HG02885 (cell line): ENCODE results near the gene PRRT1B.
"Not testable (repeated sequence)": the region's sequence is repeated elsewhere in the genome, so short reads cannot be mapped to it uniquely, and the experiment has no call there.

Experiments
- ATAC-seq: cut with Tn5 transposase; IDR thresholded peaks from one replicate; pipeline ENCODE4 v1.9.1; 2021; ENCODE audit warnings: mild to moderate bottlenecking; ENCODE audit not compliant: unreplicated experiment, poor library complexity

Gene PRRT1B

DNA sequence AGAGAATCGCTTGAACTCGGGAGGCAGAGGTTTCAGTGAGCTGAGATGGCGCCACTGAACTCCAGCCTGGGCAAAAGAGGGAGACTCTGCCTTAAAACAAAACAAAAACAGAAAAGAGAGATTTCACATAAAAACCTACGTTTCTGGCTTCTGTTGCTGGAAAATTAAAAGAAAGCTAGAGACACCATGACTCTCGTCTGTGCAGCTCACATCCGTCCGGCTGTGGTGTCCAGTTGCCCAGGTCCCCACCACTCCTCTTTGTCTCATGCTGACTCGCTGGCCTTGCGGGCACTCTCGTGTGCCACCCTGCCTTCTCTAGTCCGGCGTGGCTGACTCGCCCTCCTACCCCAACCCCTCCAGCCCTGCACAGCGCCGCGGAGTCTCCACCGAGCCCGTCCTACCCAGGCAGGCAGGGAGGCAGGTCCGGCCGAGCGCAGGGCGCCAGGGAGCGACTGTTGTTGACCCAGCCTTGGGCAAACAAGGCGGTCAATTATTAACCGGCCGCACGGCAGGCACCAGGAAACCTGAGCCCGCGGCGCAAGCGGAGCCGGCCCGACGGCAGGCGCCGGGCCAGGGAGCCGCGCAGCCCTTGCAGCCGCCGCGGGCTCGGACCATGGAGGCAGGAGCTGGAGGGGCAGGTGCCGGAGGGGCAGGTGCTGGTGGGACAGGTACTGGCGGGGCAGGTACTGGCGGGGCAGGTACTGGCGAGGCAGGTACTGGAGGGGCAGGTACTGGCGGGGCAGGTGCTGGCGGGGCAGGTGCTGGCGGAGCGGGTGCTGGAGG, at the start of gene PRRT1B:
Gene PRRT1B (plus strand): TSS at position 521 of the 783 bp plus-strand sequence. CDS start 93 bp downstream, at position 614.
- ATAC-seq, result no peak

DNA sequence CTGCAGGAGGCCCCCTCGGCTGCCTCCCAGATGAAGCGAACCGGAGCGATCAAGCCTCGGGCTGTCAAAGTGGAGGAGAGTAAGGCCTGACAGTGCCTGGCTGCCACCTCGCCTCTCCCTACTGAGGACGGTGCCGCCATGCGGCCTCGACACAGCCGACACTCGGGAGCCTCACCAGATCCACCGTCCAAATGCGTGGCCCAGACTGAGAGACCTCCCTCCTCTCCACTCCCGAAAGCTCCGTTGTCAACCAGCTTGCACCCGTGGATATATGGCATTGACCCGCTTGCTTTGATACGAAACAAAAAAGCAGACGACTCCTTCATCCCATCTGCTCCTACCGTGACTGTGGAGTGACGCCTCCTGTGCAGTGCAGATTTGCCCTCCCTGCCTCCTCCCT, 49.5 kb upstream of the PRRT1B start:
- no peak for ATAC-seq

DNA sequence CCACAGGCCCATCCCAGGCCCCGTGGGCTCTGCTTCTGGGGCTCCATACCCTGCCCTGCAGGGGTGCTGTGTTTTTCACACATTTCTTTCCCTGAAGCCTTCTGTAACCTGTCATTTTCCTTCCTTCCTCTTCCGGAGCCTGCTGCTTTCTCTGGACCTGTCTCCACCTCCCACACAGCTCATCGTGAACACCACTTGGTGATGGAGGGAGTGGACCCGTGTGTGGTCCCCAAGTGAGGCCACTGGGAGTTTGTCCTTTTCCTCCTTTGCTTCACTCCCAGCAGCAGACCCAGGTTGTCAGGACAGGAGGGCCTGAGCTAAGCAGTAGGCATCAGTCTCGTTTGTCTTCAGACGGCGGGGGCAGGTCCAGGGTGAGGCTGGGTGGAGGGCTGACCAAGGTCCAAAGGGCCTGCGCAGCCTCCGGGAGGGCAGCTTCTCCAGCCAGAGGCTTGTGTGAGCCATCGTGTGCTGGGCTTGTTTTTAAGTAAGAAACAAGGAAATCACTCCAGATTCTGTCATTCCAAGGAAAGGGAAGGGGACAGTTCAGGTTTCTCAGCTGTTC, 48.4 kb upstream of the PRRT1B start:
- no peak for ATAC-seq

DNA sequence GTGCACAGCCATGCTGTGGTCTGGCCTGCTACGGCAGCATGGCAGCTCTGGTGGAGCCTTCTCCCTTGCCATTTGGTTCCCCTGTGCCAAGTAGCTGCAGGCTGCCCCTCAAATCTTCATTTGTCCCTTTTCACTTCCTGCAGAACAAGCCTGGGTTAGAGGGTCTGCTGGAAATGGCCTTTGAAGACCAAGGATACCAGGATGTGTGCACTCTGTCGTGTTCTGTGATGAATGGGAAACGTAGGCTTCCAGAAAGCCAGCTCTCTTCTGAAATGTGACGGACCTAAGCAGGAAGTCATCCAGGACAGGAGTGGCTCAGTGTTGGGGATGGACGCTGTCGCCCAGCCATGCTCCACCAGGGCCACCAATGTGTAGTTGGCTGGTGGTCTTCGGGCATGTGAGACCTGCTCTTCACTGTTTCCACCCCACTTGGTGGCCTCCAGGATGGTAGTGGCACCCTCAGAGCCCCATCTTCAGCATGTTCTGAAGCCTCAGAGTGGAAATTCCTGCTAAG, 46.0 kb upstream of the PRRT1B start:
- no peak for ATAC-seq

DNA sequence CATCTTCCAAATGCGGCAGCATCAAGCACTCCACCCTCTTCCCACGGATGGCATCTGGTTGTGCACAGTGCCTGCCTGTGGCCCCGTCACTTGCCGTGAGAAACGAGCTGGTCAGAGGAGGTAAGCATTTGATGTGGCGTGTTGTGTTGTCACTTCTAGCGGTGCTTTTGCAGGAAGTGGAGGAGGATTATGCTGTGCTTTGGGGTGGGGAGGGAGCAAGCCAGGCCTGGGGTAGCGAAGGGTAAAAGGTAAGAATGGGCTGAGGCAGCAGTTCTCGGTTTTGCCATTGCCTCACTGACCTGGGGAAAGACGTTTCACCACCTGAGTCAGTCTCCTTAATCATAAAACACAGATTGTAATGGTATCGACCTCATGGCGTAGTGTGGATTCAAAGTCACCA, 44.9 kb upstream of the PRRT1B start:
- ATAC-seq, result no peak

DNA sequence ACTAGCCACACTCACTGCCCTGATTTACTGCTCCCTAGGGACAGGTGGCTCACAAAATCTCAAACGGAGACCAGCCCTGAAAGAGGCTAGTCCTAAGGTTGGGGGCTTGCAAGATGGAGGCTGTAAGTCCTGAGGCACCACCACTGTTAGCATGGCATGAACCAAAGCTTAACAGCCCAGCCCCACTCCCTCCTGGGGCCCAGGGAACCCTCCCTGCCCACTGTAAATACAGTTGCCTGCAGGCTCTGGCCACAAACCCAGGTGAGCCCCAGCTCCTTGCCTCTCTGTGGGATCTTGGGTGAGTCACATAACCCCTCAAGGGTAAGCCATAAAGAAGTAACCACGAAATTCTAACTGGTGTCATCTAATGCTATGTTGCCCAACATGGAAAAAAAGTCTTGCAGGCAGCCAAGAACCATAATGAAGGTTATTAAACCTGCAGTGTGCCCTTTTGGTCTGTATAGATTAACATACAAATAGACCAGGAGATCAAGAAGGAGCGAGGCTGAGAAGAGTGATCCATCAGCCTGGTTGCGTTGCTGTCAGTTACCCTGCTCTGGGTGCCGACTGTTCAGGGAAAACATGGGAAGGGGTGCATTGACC, 44.3 kb upstream of the PRRT1B start:
- ATAC-seq, result no peak

DNA sequence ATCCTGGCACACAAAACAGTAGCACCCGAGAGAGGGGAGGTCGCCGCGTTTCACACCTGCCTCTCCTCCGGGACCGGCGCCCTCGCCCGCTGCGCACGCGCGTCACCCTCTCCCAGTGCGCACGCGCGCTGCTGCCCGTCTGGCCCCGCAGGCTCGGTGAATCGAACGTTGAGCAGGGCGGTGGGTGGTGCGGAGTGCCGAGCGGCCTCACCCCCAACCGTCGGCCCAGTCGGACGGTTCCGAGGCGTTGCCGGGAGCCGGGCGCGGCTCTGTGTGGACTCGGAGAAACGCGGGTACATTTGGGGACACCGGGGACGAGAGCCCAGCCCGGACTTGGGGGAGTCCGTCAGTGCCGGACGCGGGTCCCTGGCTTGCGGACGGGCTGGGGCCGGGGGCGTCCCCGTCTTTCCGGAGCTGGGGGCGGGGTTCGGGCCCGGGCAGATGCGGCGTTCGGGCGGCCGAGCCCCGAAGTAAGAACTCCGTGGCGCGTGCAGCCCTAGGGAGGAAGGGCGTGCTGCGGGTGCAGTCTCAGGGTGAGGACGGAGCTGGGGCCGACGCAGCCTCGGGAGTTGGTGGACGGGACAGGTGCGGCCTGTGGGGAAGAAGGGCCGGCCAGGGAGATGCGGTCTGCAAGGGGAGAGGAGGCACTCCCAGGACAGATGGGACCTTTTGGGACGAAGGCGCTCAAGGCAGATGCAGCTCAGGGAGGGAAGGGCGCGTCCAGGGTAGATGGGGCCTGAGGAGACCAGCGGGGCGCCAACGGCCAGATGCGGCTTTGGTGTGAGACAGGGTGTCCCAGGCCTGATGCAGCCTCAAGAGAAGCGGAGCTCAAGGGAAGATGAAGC, 42.3 kb upstream of the PRRT1B start, which contains the start of gene POMT1:
Gene POMT1 (plus strand): TSS at position 138 of the 845 bp plus-strand sequence. CDS start 1,301 bp downstream, outside the sequence.
- ATAC-seq, result peak; percentile 79

DNA sequence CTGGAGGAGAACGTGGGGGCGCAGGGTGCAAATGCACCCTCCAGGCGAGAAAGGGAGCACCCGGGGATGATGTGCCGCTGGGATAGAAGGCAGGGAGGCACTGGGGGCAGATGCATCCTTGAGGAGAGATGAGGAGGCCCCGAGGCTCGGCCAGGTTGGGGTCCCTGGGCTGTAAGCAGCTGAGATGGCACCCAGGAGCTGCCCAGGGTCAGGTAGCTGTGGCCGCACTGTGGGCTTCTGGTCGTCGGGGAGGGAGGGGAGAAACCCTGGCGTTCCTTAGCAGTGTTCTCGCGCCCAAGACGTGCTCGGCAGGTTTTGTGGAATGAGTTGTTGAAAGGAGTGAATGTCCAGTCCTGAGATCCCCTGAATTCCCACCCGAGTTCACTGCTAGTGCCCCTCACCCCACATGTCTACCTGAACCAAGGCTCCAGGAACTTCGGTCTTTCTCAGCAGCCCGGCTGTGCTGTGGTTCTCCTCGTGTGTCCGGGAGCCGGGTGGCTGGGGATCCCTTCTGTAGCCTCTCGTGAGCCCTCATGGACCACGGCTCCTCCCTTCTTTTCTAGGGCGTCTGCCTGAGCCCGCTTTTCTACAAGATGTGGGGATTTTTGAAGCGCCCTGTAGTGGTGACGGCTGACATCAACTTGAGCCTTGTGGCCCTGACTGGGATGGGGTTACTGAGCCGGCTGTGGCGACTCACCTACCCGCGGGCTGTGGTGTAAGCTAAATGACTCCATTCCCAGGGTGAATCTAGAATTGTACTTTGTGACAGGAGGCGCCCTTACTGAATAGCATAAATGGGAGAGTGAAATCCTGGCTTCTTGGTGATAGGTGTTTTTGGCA, 41.5 kb upstream of the PRRT1B start:
- no peak for ATAC-seq

DNA sequence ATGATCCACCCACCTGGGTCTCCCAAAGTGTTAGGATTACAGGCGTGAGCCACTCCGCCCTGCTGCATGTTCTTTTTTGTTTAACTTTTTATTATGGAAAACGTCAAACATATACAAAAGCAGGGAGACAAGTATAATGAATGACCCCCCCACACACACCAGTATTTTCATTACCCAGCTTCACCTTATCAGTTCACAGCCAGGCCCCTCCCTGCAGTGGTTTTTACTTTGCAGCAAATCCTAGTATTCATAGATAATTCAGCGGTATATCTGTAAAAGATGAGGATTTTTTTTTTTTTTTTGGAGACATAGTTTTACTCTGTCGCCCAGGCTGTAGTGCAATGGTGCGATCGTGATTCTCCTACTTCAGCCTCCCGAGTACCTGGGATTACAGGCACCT, 40.3 kb upstream of the PRRT1B start:
- ATAC-seq, result no peak

DNA sequence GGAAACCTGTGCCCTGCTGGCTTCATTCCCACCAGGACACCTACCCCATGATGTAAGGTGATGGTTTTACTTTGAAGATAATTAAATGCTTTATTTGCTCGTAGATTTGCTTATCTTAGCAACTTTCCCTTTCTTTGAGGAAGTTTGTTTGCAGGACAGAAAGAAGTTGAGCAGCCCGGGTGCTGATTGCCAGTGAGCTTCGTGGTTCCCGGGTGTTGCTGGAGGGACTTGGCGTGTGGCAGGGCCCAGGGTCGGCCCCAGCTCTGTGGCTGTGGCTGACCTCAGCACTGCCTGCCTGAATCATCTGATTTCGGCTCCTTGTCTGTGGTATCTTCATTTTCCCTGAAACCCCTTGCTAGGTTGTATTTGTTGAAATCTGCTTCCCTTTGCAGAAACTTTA, 33.9 kb upstream of the PRRT1B start:
- no peak for ATAC-seq

DNA sequence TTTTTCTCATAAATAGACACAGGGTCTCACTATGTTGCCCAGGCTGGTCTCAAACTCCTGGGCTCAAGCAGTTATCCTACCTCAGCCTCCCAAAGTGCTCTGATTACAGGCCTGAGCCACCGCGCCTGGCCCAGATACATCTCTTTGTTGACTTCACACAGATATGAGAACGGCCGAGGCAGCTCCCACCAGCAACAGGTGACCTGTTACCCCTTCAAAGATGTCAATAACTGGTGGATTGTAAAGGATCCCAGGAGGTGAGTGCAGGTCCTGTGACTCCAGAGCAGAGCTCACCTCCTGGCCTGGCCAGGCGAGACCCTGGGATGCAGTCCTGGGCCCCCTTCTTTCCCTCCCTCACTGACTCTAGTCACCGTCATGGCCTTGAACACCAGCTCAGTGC, 33.4 kb upstream of the PRRT1B start:
- ATAC-seq, result no peak

DNA sequence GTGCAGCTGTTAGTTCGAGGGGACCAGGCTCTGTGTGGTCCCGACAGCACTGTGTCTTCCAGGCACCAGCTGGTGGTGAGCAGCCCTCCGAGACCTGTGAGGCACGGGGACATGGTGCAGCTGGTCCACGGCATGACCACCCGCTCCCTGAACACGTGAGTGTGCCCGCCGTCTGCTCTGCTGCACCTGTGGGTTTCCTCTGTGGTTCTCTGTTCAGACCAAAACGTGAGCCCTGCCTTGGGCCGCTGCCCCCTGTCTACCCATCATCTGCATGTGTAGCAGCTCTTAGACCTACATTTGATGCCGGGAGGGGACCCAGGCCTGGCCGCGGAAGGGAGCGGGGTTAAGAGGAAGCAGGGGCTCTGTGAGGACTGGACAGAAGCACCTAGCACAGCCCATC, 32.1 kb upstream of the PRRT1B start:
- ATAC-seq, result no peak

DNA sequence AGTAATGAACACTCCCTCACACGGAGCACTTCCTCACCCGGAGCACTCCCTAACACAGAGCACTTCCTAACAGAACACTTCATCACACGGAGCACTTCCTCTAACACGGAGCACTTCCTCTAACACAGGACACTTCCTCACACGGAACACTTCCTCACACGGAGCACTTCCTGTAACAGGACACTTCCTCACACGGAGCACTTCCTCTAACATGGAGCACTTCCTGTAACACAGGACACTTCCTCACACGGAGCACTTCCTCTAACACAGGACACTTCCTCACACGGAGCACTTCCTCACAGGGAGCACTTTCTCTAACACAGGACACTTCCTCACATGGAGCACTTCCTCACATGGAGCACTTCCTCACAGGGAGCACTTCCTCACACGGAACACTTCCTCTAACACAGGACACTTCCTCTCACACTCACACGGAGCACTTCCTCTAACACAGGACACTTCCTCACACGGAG, 29.7 kb upstream of the PRRT1B start:
- not testable (repeated sequence) for ATAC-seq

DNA sequence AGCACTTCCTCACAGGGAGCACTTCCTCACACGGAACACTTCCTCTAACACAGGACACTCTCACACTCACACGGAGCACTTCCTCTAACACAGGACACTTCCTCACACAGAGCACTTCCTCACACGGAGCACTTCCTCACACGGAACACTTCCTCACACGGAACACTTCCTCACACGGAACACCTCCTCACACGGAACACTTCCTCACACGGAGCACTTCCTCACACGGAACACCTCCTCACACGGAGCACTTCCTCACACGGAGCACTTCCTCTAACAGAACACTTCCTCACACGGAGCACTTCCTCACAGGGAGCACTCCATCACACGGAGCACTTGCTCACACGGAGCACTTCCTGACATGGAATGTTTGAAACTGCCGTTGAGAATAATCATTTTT, 29.2 kb upstream of the PRRT1B start:
- no peak for ATAC-seq

DNA sequence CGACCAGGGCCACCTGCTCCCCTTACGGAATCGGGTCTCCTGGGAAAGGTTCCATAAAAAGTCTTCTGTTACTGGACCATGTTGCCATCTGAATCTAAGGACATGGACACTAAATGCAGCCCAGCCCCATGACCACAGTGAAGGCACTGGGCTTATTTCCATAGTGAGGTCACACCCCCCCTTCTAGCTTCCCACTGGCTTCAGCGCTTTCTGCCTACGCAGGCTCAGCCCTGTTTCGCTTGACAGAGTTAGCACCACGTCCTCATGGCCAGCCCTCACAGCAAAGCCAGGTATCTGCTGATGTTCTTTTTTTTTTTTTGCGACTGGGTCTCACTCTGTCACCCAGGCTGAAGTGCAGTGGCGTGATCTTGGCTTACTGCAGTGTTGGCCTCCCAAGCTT, 28.4 kb upstream of the PRRT1B start:
- ATAC-seq, result no peak

DNA sequence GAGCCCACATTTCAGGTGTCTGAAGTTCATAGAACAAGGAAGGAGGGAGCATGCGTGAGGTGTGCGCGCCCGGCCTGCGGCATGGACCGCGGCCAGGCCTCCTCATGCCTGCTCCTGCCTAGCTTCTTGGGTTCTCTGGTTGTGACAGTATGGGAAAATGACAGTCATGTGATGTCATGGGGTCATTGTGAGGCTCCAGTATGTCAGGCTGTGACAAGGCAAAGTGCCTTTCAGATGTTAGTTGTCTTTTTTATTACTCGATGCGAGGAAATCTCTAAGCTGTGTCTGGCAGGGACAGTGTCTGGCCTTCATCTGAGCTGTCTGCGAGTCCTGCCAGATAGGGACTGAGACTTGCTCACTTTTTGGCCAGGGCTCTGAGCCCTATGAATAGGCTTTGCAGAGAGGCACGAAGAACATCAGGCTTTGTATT, 27.5 kb upstream of the PRRT1B start:
- ATAC-seq, result no peak

DNA sequence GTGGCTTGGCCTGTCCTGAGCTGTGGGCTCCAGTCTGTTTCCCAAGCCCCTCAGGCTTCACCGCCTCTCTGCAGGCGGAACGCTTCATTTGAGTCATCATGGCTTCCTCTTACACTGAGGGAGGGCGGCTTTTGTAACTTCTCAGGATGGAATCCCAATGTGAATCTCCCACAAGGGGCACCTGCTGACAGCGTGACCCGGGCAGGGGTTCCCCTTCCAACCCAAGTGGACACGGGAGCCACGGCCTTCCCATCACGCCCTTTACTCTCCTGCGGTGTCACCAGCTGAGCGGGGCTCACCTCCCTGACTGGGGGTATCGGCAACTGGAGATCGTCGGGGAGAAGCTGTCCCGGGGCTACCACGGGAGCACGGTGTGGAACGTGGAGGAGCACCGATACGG, 26.8 kb upstream of the PRRT1B start:
- ATAC-seq, result no peak

DNA sequence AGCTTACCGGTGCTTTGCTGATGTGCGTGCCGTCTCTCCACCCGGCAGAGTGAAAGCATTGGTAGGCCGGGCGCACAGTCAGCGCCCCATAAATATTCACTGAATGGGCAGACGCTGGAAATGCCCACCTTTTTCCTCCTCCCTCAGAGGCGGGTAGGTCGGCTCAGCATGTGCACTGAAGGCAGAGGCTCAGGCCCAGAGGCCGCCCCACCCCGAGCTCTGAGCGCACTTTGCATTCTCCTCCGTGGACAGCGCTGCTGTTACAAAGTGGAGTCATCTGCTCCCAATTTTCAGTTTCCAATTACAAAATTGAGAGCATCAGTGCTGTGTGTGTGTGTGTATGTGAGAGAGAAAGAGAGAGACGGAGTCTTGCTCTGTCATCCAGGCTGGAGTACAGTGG, 24.8 kb upstream of the PRRT1B start:
- ATAC-seq, result no peak

DNA sequence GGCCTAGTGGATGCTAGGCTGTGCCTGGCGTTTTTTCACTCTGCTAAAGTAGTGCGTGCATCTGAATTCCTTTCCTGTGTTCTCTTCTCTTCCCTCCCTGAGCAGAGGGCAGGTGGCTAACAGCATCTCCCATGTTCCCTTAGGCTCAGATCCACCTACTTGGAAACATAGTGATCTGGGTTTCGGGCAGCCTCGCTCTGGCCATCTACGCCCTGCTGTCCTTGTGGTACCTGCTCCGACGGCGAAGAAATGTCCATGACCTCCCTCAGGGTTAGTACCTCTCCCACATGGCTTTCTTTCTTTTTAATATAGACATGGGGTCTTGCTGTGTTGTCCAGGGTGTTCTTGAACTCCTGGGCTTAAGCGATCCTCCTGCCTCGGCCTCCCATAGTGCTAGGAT, 24.1 kb upstream of the PRRT1B start:
- ATAC-seq, result no peak
